SK-N-SH (cell line): ENCODE data around the gene PRDM15. TPM values are rescaled to one million over a fixed set of nuclear protein-coding genes. Genes with fewer than 3 reads are reported as not detected.

ENCODE experiments used
- CTCF ChIA-PET: fragments of 300-600, 350-600 bp; formaldehyde crosslinking; extraction: SDS; loops from one replicate; lab custom pipeline; 2021; lab: Yijun Ruan, JAX
- POLR2A ChIA-PET: fragments of 350-600 bp; sonication (Branson Sonifier 250); formaldehyde crosslinking; extraction: SDS; loops from one replicate; lab custom pipeline; 2020; ENCODE audit warnings: antibody characterized with exemption, inconsistent platforms; lab: Yijun Ruan, JAX
- DNase-seq: peaks from one replicate; pipeline ENCODE4 v3.0.0; 2012
- H2AFZ ChIP-seq: fragments of 200-600 bp; sonication (generic); 2 replicates; pipeline ENCODE4 v1.8.1; 2016; ENCODE audit warnings: antibody characterized with exemption, mild to moderate bottlenecking, low read depth
- H3F3A ChIP-seq: fragments of 200-600 bp; sonication (generic); replicated peaks from 2 replicates; pipeline ENCODE3; 2016; ENCODE audit warnings: antibody characterized with exemption, mild to moderate bottlenecking; ENCODE audit not compliant: insufficient read depth
- H3K27ac ChIP-seq, 2 experiments: fragments of 200-500 bp in 1 of 2; fragments of 200-600 bp in 1 of 2; sonication (Bioruptor generic) in 1 of 2; sonication (generic), shearing (Covaris generic) in 1 of 2; 2 replicates each; pipeline versions ENCODE4 v1.5.1 to v1.6.1; 2014 to 2016; ENCODE audit warnings: low read depth in 2 of 2, inconsistent platforms in 1 of 2, low read length in 1 of 2, mild to moderate bottlenecking in 1 of 2, mixed read lengths in 1 of 2
- H3K27me3 ChIP-seq: fragments of 200-600 bp; sonication (generic), shearing (Covaris generic); 2 replicates; pipeline ENCODE4 v1.6.1; 2016; ENCODE audit warnings: mixed run types; ENCODE audit not compliant: insufficient read depth
- H3K36me3 ChIP-seq, 2 experiments: fragments of 200-500 bp in 1 of 2; fragments of 200-600 bp in 1 of 2; sonication (Bioruptor generic) in 1 of 2; sonication (generic) in 1 of 2; replicated peaks in 1 of 2; 2 replicates each; pipeline versions ENCODE3 to v1.5.1; 2014 to 2016; ENCODE audit warnings: low read length in 1 of 2, mild to moderate bottlenecking in 1 of 2; ENCODE audit not compliant: insufficient read depth in 2 of 2, control insufficient read depth in 1 of 2
- H3K4me1 ChIP-seq, 2 experiments: fragments of 200-500 bp in 1 of 2; fragments of 200-600 bp in 1 of 2; sonication (Bioruptor generic) in 1 of 2; sonication (generic), shearing (Covaris generic) in 1 of 2; 2 replicates each; pipeline versions ENCODE4 v1.5.1 to v1.6.1; 2014 to 2016; ENCODE audit warnings: low read depth in 1 of 2, low read length in 1 of 2, mixed run types in 1 of 2; ENCODE audit not compliant: insufficient read depth in 2 of 2, control insufficient read depth in 1 of 2
- H3K4me2 ChIP-seq: fragments of 200-600 bp; sonication (generic), shearing (Covaris generic); 2 replicates; pipeline ENCODE4 v1.6.1; 2017; ENCODE audit warnings: mixed run types
- H3K4me3 ChIP-seq, 2 experiments: fragments of 200-500 bp in 1 of 2; fragments of 200-600 bp in 1 of 2; sonication (Bioruptor generic) in 1 of 2; sonication (generic), shearing (Covaris generic) in 1 of 2; 2 replicates each; pipeline versions ENCODE4 v1.5.1 to v1.8.1; 2014 to 2016; ENCODE audit warnings: low read depth in 2 of 2, inconsistent platforms in 1 of 2, low read length in 1 of 2, mild to moderate bottlenecking in 1 of 2, mixed read lengths in 1 of 2, moderate library complexity in 1 of 2
- H3K79me2 ChIP-seq: fragments of 200-600 bp; sonication (generic); 2 replicates; pipeline ENCODE4 v1.8.1; 2017; ENCODE audit warnings: mild to moderate bottlenecking; ENCODE audit not compliant: insufficient read depth
- H3K9ac ChIP-seq: fragments of 200-600 bp; sonication (generic); 2 replicates; pipeline ENCODE4 v1.6.1; 2017; ENCODE audit warnings: mixed run types
- H3K9me2 ChIP-seq: fragments of 200-600 bp; sonication (generic); 2 replicates; pipeline ENCODE4 v1.6.1; 2017; ENCODE audit warnings: mixed run types
- H3K9me3 ChIP-seq: fragments of 200-600 bp; sonication (generic); 2 replicates; pipeline ENCODE4 v1.6.1; 2017; ENCODE audit warnings: mixed run types, mild to moderate bottlenecking, moderate library complexity
- H4K20me1 ChIP-seq: fragments of 200-600 bp; sonication (generic); 2 replicates; pipeline ENCODE4 v1.6.1; 2017; ENCODE audit warnings: mild to moderate bottlenecking, mixed run types; ENCODE audit not compliant: insufficient read depth
- CHD2 ChIP-seq: fragments of 150-350 bp; IDR thresholded peaks from 2 replicates; pipeline ENCODE4 v1.6.1; 2018; ENCODE audit warnings: low read length; ENCODE audit not compliant: partially characterized antibody
- ELF1 ChIP-seq: IDR thresholded peaks from 2 replicates; pipeline ENCODE4 v1.4.0; 2012
- FOXJ3 ChIP-seq: sonication (generic); formaldehyde crosslinking; IDR thresholded peaks from 2 replicates; pipeline ENCODE4 v1.5.1; 2020; ENCODE audit warnings: mild to moderate bottlenecking, missing genetic modification reagents
- JUND ChIP-seq: IDR thresholded peaks from 2 replicates; pipeline ENCODE4 v1.4.0; 2012
- MXI1 ChIP-seq: IDR thresholded peaks from 2 replicates; pipeline ENCODE4 v1.6.1; 2012; ENCODE audit warnings: mild to moderate bottlenecking, low read depth, low read length, improper control_type of control experiment
- RAD21 ChIP-seq: IDR thresholded peaks from 2 replicates; pipeline ENCODE4 v1.6.1; 2012; ENCODE audit warnings: mild to moderate bottlenecking, low read length
- RFX5 ChIP-seq: IDR thresholded peaks from 2 replicates; pipeline ENCODE4 v1.6.1; 2012; ENCODE audit warnings: mild to moderate bottlenecking, improper control_type of control experiment, low read length
- RXRA ChIP-seq: IDR thresholded peaks from 2 replicates; pipeline ENCODE4 v1.4.0; 2012; ENCODE audit warnings: low read depth, mild to moderate bottlenecking, borderline replicate concordance
- SMC3 ChIP-seq: IDR thresholded peaks from 2 replicates; pipeline ENCODE4 v1.6.1; 2012; ENCODE audit warnings: low read depth, low read length, improper control_type of control experiment
- USF2 ChIP-seq: fragments of 150-350 bp; IDR thresholded peaks from 2 replicates; pipeline ENCODE4 v1.6.1; 2017; ENCODE audit warnings: antibody characterized with exemption, low read length, low read depth, borderline replicate concordance
- WGBS: methylation state at CpG from one replicate; pipeline ENCODE4 v1.1.6; 2017; ENCODE audit warnings: low lambda C conversion rate; 5-methylcytosine and 5-hydroxymethylcytosine counted together
- polyA plus RNA-seq, 3 experiments: library from polyadenylated mRNA; depleted of rRNA; stranded (reverse); fragments of >200 nt; gene quantifications; 2 replicates each; pipeline ENCODE4 v1.2.3, GENCODE V29; 2012
- TF ChIP-seq, protein P1 (sequence below): IDR thresholded peaks from 2 replicates; pipeline ENCODE4 v1.4.0; 2012; ENCODE audit warnings: low read depth, borderline replicate concordance

PRDM15 gene
- polyA plus RNA-seq, 1 of the 3 experiments (the other 2 are of a cell fraction), result 7.0 TPM

- H3F3A ChIP-seq, result no peaks in the 10 kb centered on the region
- no peaks in the 10 kb centered on the region for H3K27me3 ChIP-seq
- POLR2A ChIA-PET, result no interaction called here
- H3K9ac ChIP-seq, result no peak overlapping the region
- no peaks in the 10 kb centered on the region for H4K20me1 ChIP-seq
- no peak overlapping the region for H3K27ac ChIP-seq
- 100% methylated on average over 3 of the region's 4 CpGs for WGBS
- H3K9me2 ChIP-seq, result no peaks in the 10 kb centered on the region
- TF ChIP-seq RXRA, result no peak
- TF ChIP-seq, protein P1, sequence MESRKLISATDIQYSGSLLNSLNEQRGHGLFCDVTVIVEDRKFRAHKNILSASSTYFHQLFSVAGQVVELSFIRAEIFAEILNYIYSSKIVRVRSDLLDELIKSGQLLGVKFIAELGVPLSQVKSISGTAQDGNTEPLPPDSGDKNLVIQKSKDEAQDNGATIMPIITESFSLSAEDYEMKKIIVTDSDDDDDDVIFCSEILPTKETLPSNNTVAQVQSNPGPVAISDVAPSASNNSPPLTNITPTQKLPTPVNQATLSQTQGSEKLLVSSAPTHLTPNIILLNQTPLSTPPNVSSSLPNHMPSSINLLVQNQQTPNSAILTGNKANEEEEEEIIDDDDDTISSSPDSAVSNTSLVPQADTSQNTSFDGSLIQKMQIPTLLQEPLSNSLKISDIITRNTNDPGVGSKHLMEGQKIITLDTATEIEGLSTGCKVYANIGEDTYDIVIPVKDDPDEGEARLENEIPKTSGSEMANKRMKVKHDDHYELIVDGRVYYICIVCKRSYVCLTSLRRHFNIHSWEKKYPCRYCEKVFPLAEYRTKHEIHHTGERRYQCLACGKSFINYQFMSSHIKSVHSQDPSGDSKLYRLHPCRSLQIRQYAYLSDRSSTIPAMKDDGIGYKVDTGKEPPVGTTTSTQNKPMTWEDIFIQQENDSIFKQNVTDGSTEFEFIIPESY, result no peak
- no peak for TF ChIP-seq ELF1
- TF ChIP-seq RFX5, result no peak
- TF ChIP-seq SMC3, result no peak
- TF ChIP-seq JUND, result no peak
- no peak for TF ChIP-seq MXI1
- no peak overlapping the region for H3K4me3 ChIP-seq
- no peaks in the 10 kb centered on the region for H3K9me3 ChIP-seq
- no peak for DNase-seq
- no peak overlapping the region for H3K4me2 ChIP-seq
- CTCF ChIA-PET, result interaction anchor here (0.6 to 1.5 kb wide), 6 partner anchors 16 to 200 kb away, joined by 3 to 4 read pairs (median 3); no protein-coding TSS in a partner anchor
- no peaks in the 10 kb centered on the region for H3K4me1 ChIP-seq
- H2AFZ ChIP-seq, result no peak overlapping the region
- peaks cover 2 to 29% of the 10 kb centered on the region in 2 experiments for H3K36me3 ChIP-seq
- H3K79me2 ChIP-seq, result no peaks in the 10 kb centered on the region
Measured at GRCh38 chr21:41917531-41917930, 38.4 kb upstream of the PRDM15 start.

DNA sequence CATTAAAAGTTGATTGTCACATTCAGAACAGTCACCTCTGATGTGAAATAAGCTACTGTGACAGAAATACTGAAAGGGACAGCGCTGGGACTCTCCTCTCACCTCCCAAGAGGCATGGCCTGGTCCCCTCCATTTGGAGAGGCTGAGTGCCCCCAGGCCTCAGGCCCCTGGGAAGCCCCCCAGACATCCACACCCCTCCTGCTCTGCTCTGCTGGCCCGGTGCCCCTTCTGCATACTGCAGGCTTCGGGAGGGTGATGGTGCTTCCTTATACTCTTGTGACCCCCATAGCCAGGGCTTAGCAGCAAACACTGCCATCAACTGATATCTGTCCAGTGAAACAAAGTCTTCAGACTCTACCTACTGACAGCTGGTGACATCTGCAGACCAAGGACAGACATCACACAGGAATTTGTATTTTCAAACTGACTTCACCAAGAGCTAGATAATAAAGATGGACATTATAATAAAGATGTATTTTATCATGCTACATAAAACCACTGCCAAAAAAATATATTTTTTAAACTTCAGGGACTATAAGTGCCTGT, 37.8 kb upstream of the PRDM15 start:
- H3K36me3 ChIP-seq, result peaks cover 2 to 29% of the 10 kb centered on the region in 2 experiments
- WGBS, result 50% methylated on average over 1 of the region's 3 CpGs
- no peak for TF ChIP-seq FOXJ3 (CRISPR knock-in tag)
- TF ChIP-seq RAD21, result peak; percentile 27; the same call in 1 of the 2 replicates
- no peak for TF ChIP-seq CHD2

DNA sequence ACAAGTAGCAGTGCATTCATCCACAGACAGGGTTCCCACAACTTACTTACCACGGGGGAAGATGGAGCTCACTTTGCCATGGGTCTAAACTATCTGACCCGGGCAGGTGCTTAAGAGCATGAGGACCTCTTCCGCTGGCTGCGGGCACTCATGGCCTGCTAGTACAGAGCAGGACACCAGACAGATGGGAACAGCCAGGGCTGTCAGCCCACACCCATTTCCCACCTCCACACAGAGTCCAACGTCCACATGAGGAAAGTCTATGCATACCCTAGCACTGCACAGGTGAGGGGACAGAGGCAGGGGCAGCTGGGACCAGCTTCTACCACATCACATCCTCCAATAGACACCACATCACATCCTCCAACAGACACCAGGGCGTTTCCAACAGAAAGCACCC, 35.8 kb upstream of the PRDM15 start:
- Histone ChIP-seq H4K20me1 (no peaks in the 10 kb centered on the region), H3K79me2 (no peaks in the 10 kb centered on the region), H3K4me1 (no peaks in the 10 kb centered on the region), H3F3A (no peaks in the 10 kb centered on the region), H3K36me3 (peaks cover 12 to 37% of the 10 kb centered on the region in 2 experiments), H3K4me2 (no peak overlapping the region), H3K9me3 (no peaks in the 10 kb centered on the region), H3K27me3 (no peaks in the 10 kb centered on the region), H3K9me2 (no peaks in the 10 kb centered on the region), H3K4me3 (no peak overlapping the region), H3K27ac (no peak overlapping the region), H2AFZ (no peak overlapping the region), H3K9ac (no peak overlapping the region)
- TF ChIP-seq USF2 (no peak), RFX5 (no peak), JUND (no peak)
- ChIA-PET CTCF (no interaction called here), POLR2A (no interaction called here)
- DNase-seq, result no peak
- 72% methylated on average over 5 of the region's 6 CpGs for WGBS

More for the DNA sequence above, 37.8 kb upstream of the PRDM15 start:
- H3K27ac ChIP-seq, result no peak overlapping the region
- H3K4me1 ChIP-seq, result no peaks in the 10 kb centered on the region
- H3K9ac ChIP-seq, result no peak overlapping the region
- no peak for DNase-seq
- H3K9me3 ChIP-seq, result no peaks in the 10 kb centered on the region
- H3K4me2 ChIP-seq, result no peak overlapping the region
- H3K9me2 ChIP-seq, result no peaks in the 10 kb centered on the region
- H3F3A ChIP-seq, result no peaks in the 10 kb centered on the region
- H3K79me2 ChIP-seq, result no peaks in the 10 kb centered on the region
- ChIA-PET CTCF (interaction anchor here (0.6 to 1.5 kb wide), 6 partner anchors 17 to 185 kb away, joined by 3 to 4 read pairs (median 3); no protein-coding TSS in a partner anchor), POLR2A (no interaction called here)
- no peaks in the 10 kb centered on the region for H3K27me3 ChIP-seq
- H3K4me3 ChIP-seq, result no peak overlapping the region
- H2AFZ ChIP-seq, result no peak overlapping the region
- no peaks in the 10 kb centered on the region for H4K20me1 ChIP-seq
